AG08395 (cell line): ENCODE data around the gene DENND2A.

Experiments used
- DNase-seq: peaks from one replicate; pipeline ENCODE4 v3.0.0; 2012; ENCODE audit warnings: mixed read lengths, low spot score

The DENND2A gene

DNA sequence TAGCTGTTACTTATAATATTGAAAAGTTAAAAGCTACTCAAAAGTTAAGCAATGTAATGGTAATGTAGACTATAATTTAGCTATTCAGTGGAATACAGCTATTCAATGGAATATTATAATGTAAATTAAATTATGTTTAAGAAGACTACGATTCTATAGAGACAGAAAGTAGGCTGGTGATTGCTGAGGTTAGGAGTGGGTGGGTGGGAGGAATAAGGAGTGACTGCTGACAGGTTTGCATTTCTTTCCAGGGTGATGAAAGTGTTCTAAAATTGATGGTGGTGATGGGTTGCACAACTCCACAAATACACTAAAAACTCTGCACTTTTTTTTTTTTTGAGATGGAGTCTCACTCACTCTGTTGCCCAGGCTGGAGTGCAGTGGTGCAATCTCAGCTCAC, 21.4 kb downstream of the DENND2A start:
- DNase-seq, result no peak

DNA sequence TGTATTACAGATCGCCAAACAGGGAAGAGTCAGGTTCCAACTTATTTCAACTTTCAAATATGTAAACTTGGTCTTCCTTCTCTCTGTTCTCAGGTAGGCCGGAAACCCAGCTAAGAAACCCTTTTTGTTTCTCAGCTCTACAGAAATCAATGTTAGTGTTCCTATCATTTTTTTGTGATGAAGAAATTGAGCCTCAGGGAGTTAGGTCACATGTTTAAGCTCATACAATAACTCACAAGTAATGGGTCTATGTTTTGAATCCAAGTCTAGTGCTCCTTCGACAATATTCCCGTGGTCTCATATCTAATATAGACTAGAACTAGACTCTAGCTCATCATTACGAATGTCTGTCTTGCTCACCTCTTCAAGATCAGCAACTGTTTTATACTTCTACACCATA, 22.3 kb downstream of the DENND2A start:
- DNase-seq, result no peak

DNA sequence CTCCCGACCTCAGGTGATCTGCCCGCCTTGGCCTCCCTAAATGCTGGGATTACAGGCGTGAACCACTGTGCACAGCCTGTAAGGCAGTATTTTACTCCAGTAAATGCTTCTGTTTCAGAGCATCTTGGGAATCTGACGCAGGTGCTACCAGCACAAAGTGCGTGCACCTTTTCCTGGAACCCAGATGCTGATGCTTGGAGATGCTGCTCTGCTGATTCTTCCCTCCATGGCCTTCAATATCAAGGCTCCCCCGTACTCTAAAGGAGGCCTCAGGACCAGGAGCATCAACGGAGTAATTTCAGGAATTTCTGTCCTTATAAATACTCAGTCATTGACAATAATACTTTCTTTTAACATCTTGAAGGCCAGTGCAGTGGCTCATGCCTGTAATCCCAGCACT, 23.5 kb downstream of the DENND2A start:
- DNase-seq, result no peak

DNA sequence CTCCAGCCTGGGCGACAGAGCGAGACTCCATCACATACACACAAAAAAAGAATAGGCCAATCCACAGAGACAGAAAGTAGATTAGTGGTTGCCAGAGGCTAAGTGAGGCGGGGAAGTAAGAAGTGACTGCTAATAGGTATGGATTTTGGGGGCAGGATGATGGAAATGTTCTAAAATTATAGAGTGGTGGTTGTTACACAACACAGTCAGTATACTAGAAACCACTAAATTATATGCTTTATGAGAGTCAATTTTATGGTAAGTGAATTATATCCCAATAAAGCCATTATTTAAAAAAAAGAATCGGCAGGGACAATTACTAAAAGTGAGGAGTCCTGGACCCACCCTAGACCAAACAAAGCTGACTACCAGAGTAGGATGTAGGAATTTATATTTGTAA, 24.3 kb downstream of the DENND2A start:
- no peak for DNase-seq

DNA sequence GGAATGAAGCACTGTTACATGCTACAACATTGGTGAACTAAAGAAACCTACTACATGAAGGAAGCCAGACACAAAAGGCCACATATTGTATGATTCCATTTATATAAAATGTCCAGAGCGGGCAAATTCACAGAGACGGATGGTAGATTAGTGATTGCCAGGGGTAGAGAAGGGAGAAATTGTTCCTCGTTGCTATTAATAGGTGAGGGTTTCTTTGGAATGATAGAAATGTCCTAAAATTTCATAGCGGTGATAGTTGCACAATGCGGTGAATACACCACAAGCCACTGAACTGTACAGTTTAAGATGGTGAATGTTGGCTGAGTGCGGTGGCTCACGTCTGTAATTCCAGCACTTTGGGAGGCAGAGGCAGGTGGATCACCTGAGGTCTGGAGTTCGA, 29.0 kb downstream of the DENND2A start:
- no peak for DNase-seq

DNA sequence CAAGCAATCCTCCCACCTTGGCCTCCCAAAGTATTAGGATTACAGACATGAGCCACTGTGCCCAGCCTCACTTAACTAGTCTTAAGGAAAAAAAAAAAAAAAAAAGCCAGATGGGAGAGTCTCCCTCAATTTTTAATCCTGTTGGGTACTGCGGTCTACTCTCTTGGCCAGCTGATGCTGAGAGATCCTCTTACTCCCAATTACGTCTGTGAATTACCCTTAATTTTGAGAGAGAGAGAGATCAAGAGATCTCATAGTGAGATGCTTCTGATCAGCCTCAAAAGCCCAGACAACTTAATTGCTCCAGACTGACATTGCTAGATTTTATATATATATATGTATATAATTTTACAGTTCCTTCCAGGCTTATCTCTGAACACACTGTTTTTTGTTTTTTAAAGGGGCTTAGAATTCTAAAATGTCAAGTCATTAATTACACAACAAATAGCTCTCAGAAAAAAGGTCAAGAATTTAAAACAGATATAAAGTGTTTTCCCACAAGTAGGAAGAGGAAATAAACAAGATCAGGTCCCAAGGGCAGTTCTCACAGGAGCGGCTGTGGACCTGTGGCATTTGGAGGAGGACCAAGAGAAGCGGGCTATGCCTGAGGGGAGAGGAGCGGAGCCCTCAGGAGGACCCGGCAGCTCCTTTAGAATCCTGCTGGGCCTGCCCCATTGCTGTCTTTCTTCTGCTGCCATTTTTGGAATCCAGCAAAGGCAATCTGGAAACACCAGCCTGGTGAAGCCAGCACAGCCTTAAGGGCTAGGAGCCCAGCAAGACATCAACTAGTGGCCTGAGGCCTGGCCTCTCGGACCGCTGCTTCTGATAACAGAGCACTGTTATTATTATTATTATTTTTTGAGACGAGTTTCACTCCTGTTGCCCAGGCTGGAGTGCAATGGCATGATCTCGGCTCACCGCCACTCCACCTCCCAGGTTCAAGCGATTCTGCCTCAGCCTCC, 30.1 kb downstream of the DENND2A start:
- no peak for DNase-seq

DNA sequence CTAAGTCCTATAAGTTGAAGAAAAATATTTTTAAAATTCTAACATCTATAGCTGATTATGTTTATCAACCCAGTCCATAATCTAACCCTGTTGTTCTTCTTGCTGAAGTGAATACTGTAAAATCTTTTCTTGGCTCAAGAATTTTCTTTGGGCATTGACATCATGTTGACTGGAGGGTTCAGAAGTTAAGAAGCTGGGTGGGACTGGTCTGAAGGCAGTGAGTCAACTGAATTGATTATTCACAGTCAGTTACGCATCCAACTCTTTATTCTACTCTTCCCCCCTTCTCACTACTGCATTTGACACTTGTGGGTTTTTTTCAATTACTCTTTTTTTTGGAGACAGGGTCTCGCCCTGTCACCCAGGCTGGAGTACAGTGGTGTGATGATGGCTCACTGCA, 31.0 kb downstream of the DENND2A start:
- DNase-seq, result peak; percentile 63

DNA sequence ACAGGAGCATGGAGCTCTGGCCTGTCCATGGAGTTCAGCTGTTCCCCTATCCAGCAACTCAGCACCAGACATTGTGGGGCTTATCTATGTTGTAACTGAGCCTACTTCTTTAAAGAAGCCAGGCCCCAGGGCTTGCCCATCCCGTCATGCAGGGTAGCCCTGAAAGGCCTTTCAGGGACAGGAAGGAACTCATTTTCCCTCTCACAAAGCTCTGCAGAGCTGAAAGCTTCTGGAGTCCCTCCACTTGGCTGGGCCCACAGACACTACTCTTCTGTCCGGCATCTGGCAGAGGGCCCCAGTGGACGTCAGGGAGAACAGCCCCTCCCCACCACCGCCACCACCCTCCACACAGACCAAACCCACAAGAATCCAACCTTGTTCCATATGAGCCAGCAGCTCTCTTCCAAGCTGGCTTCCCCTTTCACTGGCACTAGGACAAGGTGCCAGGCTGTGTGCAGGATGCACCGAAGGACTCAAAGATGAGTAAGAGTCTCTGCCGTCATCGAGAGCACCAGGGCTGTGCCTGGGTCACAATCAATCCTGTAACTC, 33.1 kb downstream of the DENND2A start:
- DNase-seq, result peak; percentile 73

DNA sequence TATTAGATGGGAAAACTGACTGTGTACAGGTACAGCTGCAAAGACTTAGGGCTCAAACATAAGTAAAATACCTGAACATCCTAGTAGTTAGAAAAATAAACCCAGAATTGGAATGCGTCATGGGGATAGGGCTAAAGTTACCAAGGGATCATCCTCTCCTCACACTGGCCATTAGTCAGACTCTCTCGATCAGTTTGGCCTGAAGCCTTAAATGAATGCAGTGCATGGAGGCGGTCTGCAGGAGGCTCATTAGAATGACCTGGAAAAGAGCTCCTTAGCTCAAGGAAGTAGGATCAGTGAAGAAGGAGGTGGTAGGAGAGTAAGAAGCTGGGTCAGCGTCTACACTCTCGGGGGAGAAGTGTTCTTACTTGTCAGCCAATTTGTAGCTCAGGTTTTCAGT, 35.3 kb downstream of the DENND2A start:
- peak; percentile 80 for DNase-seq

DNA sequence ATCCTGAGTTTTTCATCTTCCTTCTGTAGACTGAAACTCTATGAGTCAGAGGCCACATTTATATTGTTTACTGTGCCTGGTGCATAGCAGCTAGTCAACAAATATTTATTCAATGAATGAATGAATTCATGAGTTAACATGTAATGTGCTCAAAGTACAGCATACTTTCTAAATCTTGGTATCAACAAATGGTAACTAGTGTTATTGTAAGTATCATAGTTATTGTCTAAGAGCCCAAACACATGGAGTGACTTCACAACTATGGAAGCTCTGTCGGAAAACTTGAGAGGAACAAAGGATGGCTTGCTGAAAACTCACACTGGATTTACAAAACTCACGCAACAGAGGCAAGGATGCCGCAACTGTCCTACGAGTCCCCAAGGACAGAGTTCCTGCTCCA, 35.9 kb downstream of the DENND2A start:
- DNase-seq, result peak; percentile 66

DNA sequence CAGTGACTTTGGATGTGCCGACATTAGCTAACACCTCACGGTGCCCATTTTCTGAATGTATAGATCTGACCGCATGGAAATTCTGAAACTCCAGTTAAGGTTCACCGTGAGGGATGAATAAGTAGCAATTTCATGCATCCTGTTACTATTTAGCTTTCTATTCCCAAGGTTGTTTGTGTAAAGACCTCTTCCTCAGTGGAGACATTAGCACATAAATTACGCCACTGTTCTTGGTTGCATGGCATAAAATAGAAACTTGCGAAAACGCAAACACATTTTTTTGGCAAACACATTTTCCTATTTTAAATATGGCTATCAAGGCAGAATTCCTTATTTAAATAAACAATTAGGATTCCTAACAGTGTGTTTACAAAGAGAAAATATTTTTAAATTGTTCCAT, 36.5 kb downstream of the DENND2A start:
- no peak for DNase-seq

DNA sequence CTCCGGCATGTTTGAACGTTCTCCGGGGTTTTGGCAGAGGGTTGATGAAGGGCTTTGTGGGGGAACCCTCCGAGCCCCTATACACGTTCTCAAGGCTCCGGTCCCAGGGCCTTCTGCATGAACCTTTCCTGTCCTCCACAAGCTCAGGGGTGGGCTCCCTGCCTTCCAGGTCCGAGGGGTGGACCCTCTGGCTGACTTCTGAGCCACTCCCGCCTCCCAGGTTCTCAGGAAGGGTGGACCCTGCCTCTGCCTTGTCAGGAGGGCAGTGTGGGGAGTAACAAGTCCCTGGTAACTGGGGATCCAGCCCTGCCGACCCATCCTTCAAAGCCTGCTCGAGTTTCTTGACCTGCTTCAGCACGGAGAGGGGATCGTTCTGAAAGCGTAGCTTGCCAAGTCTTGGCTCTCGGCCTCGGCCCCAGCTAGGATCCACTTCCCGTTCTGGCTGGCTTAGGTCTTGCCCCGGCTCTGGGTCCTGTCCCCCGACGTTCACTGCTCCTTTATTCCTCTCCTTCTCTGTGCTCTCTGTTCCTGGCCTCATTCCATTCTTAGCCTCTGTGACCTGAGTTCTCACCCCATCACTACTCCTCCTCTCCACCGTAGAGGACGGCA, 38.9 kb downstream of the DENND2A start:
- DNase-seq, result no peak

DNA sequence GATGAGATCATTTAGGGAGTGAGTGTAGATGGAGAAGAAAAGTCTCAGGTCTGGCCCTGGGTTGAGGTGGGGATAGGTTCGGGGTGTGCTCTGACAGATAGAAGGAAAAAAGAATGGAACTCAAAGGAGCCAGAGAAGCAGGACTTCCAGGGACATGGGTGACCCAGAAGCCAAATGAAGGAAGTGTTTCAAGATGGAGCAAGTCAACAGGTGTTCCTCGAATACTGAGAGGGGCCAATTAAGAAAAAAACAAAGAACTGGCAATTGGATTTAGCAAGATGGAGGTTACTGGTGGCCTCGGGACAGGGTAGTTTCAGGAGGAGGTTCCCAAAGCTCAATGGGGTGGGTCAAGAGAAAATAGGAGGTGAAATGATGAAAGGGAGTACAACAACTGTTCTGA, 40.3 kb downstream of the DENND2A start:
- no peak for DNase-seq

DNA sequence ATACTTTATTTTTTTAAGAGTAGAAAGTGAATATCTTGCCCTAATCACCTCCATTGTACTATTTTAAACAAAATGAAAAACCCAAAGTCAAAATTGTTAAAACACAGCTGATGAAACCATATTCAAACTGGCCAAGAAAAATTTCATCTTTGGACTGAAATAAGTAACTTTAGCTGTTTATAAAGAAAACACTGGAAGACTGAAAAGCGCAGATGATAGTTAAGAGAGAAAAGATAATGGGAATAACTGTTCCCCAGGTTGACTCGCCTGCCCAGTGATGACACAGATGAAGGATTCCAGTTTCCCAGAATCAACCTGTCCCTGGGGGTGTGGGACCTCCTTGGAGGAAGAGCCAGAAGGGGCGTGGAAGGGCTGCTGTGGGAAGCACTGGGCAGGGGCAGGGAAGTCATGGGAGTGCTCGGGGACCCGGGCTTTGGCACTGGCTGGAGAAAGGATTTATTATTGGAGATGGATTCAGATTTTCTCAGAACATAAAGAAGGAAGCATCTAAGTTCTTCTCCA, 43.1 kb downstream of the DENND2A start:
- DNase-seq, result no peak

DNA sequence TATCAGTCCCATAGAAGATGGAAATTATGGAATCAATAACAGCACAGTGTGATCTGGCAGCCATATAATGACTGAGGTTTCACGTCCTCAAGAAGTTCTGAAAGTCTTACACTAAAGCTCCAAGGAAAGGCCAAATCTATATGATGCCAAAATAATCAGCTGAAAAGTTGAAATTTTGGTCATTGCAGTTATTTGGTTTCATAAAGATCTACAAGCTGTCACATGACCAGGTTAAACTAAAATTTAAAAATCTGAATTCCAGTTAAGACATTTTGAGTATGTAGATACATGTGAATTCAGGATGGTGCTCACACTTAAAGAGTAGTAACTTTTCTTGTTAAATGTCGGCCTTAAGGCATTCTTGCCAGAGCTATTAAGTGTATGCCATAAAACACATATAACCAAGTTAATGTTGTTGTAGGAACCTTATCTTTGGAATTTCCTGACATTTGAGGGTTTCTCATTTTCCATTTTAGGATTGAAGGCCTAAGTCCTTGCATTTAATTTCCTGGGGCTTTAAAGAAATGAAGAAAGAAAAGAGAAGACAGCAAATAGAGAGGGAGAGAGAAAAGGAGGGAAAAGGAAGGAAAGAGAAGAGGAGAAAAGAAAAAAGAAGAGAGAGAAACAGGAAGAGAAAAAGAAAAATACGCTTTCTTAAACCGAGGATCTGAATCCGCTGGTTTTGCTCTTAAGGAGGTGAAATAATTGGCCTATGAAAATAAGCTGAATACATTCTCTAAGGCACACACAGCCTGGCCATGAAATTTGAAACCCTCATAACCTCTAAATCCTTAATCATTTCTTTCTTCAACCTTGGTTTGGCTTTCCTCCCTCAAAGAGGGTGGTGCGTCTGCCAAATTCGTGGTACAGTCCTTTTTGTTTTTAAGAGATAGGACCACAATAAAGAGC, 43.8 kb downstream of the DENND2A start:
- DNase-seq, result no peak

DNA sequence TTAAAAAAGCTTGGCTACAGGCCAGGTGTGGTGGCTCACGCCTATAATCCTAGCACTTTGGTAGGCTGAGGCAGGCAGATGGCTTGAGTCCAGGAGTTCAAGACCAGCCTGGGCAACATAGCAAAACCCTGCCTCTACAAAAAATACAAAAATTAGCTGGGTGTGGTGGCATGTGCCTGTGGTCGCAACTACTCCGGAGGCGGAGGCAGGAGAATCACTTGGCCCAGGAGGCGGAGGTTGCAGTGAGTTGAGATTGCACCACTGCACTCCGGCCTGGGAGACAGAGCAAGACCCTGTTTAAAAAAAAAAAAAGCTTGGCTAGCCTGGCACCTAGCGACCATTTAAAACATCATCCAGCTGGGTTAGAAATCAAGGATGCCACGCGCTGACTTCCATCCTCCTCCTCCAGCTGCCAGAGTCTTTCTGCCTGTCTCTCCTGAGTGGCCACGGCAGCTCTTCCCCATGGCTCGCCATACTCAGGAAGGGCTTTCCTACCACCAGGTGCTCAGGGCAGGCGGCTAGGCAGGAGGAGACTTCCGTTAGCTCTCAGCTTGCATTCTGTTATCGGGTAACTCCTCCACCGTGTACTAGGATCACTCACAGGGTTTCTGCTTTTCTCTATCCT, 45.0 kb downstream of the DENND2A start:
- DNase-seq, result no peak

DNA sequence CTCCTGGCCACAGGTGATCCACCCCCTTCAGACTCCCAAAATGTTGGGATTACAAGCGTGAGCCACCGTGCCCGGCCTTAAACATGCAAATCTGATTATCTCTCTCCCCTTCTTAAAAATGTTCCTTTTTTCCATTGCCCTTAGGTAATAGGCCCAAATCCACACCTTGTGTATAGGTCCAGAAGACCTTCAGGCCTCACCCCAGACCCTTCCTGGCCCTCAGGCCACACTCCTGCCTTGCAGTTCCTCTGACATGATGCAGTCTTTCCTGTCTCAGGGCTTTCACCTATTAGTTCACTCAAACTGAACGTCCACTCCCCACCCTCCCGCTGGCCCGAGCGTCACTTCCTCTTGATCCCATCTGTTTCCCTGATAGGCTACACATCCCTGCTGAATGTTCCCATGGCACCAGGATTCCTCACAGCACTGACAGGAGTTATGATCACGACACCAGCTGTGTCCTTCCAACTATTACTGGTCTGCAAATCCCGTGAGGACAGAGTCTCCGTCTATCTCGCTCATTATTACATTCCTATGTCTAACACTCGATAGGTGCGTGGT, 46.4 kb downstream of the DENND2A start:
- DNase-seq, result no peak

DNA sequence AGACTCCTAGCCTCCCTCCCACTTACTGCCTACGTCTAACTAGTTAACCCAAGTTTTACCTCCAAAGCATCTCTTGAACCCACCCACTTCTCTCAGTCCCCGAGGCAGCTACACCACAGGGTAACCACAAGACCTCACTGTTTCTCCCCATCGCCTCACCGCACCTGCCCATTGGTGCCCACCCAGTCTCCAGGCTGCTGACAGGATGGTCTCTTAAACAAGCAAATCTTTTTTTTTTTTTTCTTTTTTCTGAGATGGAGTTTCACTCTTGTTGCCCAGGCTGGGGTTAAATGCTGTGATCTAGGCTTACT, 47.0 kb downstream of the DENND2A start:
- DNase-seq, result no peak

DNA sequence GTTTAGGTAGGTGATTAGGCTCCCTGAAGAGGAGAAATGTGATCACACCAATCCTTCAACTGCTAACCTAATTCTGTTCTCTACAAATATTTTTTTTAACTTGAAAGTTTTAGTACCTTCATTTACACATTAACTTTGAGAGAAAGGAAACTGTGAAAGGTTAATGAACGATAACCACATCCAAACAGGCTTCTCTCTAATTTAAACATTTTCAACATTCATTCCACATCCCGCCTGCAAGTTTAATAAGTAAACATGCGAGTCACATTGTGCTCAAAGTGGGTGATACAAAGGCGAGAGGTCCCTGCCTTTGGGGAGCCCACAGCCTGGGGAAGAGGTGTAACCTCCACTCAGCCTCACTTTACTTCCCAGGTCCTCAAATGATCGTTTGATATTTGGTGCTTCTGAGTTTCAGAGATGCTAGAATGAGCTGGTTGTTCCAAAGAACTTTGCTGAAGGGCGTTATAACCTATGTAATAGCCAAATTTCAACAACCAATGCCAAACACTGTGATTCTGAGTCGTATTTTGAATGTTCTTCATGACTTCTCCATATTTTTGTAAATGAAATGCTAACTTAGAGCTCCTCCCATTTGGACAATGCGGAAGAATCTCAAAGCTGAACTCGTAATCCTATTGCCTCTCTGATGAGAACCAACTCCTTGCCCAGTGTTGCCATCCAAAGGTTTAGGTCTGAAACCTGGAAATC, 47.5 kb downstream of the DENND2A start:
- DNase-seq, result no peak

DNA sequence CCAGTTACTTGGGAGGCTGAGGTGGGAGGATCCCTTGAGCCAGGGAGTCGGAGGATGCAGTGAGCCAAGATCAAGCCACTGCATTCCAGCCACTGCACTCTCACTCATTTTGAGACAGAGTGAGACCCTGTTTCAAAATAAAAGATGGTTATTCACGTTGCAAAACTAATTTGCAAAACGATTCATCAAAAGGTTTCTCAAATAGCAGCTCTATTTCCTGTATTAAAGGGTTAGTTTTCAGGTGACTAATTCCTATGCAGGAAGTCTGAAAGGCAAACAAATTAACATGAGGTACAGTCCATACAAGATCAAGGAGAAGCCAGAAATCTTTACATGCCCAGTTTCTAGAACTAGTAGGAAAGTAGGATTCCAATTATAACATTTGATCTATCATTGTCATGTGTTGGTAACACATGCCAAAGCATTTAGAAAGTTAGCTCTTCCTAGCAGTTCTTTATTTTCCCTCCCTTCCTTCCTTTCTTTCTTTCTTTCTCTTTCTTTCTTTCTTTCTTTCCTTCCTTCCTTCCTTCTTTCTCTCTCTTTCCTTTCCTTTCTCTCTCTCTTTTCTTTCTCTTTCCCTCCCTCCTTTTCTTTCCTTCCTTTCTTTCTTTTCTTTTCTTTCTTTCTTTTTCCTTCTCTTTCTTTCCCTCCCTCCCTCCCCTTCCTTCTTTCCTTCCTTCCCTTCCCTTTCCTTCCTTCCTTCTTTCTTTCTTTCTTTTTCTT, 49.3 kb downstream of the DENND2A start:
- DNase-seq, result no peak
